NCI-H187 (cell line): Measurements from ENCODE around the gene HYAL3.
"Not testable (repeated sequence)": the region's sequence is repeated elsewhere in the genome, so short reads cannot be mapped to it uniquely, and the experiment has no call there.

Experiments
- DNase-seq, 2 experiments: peaks; one replicate each; lab custom pipeline; 2025; lab: John Stamatoyannopoulos, UW

HYAL3 gene

GRCh38 chr3:50314342-50314741 lies 15.1 kb upstream of the HYAL3 start:
- no peak for DNase-seq

GRCh38 chr3:50312041-50312440 lies 12.8 kb upstream of the HYAL3 start:
- DNase-seq = not testable (repeated sequence)

- DNase-seq = no peak
These were observed 5.4 kb upstream of the HYAL3 start for GRCh38 chr3:50304601-50305000.

- no peak for DNase-seq
These were observed 4.0 kb upstream of the HYAL3 start, which contains the start of gene HYAL1 for GRCh38 chr3:50303013-50303815. Gene HYAL1 (minus strand): TSS chr3:50303574. CDS start chr3:50302956, 618 bp downstream.

GRCh38 chr3:50302095-50303012 lies 3.1 kb upstream of the HYAL3 start:
- DNase-seq = no peak

GRCh38 chr3:50300681-50301254 lies 1.6 kb upstream of the HYAL3 start:
- DNase-seq = no peak

GRCh38 chr3:50299929-50300680 lies 900 bp upstream of the HYAL3 start:
- no peak for DNase-seq

GRCh38 chr3:50299638-50299928 lies 378 bp upstream of the HYAL3 start:
- DNase-seq = no peak

- DNase-seq = no peak
These were observed 1.1 kb downstream of the HYAL3 start for GRCh38 chr3:50297896-50298725.

GRCh38 chr3:50297384-50297775 lies 1.8 kb downstream of the HYAL3 start:
- DNase-seq = no peak

- no peak for DNase-seq
These were observed 2.4 kb downstream of the HYAL3 start for GRCh38 chr3:50296721-50297383.

GRCh38 chr3:50295553-50296431 lies 3.4 kb downstream of the HYAL3 start:
- DNase-seq = no peak

GRCh38 chr3:50294492-50295403 lies 4.5 kb downstream of the HYAL3 start:
- DNase-seq = no peak

GRCh38 chr3:50294089-50294488 lies 5.1 kb downstream of the HYAL3 start:
- DNase-seq = no peak

GRCh38 chr3:50293079-50293801 lies 6.0 kb downstream of the HYAL3 start:
- DNase-seq = no peak

- peak; percentile 64 to 92 for DNase-seq
These were observed 6.8 kb downstream of the HYAL3 start, which contains the start of gene IFRD2 for GRCh38 chr3:50292159-50293078. Gene IFRD2 (minus strand): TSS chr3:50292429. CDS start chr3:50292274, 155 bp downstream.
